K562 (cell line): ENCODE measurements around the gene LBR. TPM values are rescaled to one million over a fixed set of nuclear protein-coding genes. Genes with fewer than 3 reads are reported as not detected.

ENCODE experiments used
- ARID2 ChIP-seq: fragments of 450-650 bp; IDR thresholded peaks from 2 replicates; pipeline ENCODE4 v1.6.1; 2017; ENCODE audit warnings: antibody characterized with exemption, mild to moderate bottlenecking
- DACH1 ChIP-seq: fragments of 450-650 bp; IDR thresholded peaks from 2 replicates; pipeline ENCODE4 v1.6.1; 2018; ENCODE audit not compliant: partially characterized antibody
- ESRRB ChIP-seq: fragments of 250-450 bp; sonication (Bioruptor Pico); IDR thresholded peaks from 2 replicates; pipeline ENCODE4 v1.5.0; 2020; ENCODE audit warnings: mild to moderate bottlenecking, moderate library complexity, borderline replicate concordance
- FOSL1 ChIP-seq: fragments of 200-800 bp; sonication (Bioruptor generic); conservative IDR thresholded peaks from 2 replicates; pipeline ENCODE4 v1.6.1; 2016; ENCODE audit warnings: missing genetic modification characterization, missing compliant biosample characterization
- FOXO4 ChIP-seq: fragments of 450-650 bp; formaldehyde crosslinking; IDR thresholded peaks from 2 replicates; pipeline ENCODE4 v1.4.0; 2020; ENCODE audit warnings: mild to moderate bottlenecking, moderate library complexity
- HLTF ChIP-seq: fragments of 450-650 bp; IDR thresholded peaks from 2 replicates; pipeline ENCODE4 v1.6.1; 2016
- JUNB ChIP-seq: fragments of 450-650 bp; formaldehyde crosslinking; conservative IDR thresholded peaks from 2 replicates; pipeline ENCODE4 v1.4.0; 2020; ENCODE audit warnings: mild to moderate bottlenecking
- MXI1 ChIP-seq: IDR thresholded peaks from 2 replicates; pipeline ENCODE4 v1.6.1; 2011; ENCODE audit warnings: low read depth, mild to moderate bottlenecking, improper control_type of control experiment, low read length
- POLR2H ChIP-seq: IDR thresholded peaks from 2 replicates; pipeline ENCODE4 v1.6.1; 2016; ENCODE audit warnings: missing genetic modification characterization, low read depth, mild to moderate bottlenecking, control low read depth, missing compliant biosample characterization, moderate library complexity
- RBFOX2 ChIP-seq: fragments of 200-400 bp; formaldehyde crosslinking; IDR thresholded peaks from 2 replicates; pipeline ENCODE4 v1.6.1; 2017; ENCODE audit warnings: low read depth, mild to moderate bottlenecking, low read length, moderate library complexity
- SAFB ChIP-seq: fragments of 200-400 bp; formaldehyde crosslinking; IDR thresholded peaks from 2 replicates; pipeline ENCODE4 v1.6.1; 2017; ENCODE audit warnings: low read depth, low read length, borderline replicate concordance
- SREBF2 ChIP-seq: sonication (generic); formaldehyde crosslinking; IDR thresholded peaks from 2 replicates; pipeline ENCODE4 v1.4.0; 2020; ENCODE audit warnings: mild to moderate bottlenecking, missing genetic modification reagents
- TAF15 ChIP-seq: fragments of 200-400 bp; formaldehyde crosslinking; IDR thresholded peaks from 2 replicates; pipeline ENCODE4 v1.6.1; 2017; ENCODE audit warnings: mild to moderate bottlenecking, low read depth, low read length, moderate library complexity
- XRCC3 ChIP-seq: fragments of 450-650 bp; IDR thresholded peaks from 2 replicates; pipeline ENCODE4 v1.6.1; 2017; ENCODE audit warnings: mild to moderate bottlenecking, moderate library complexity
- ZBTB26 ChIP-seq: fragments of 450-650 bp; formaldehyde crosslinking; IDR thresholded peaks from 2 replicates; pipeline ENCODE4 v1.4.0; 2022; ENCODE audit warnings: missing genetic modification characterization
- polyA plus RNA-seq, 8 experiments: library from polyadenylated mRNA; depleted of rRNA in 4 of 8; stranded (reverse) in 5 of 8; unstranded in 3 of 8; fragments of >200 nt; fragmentation: Nextera tagmentation in 2 of 8; fragmentation: Illumina TruSeq in 1 of 8; extraction: Ambion mirVana in 2 of 8; extraction: Trizol in 1 of 8; gene quantifications; 2 replicates each; pipeline versions ENCODE4 v1.2.1 to v1.2.3, GENCODE V29; 2011 to 2014; ENCODE audit warnings: inconsistent platforms in 1 of 8, missing spikeins in 1 of 8
- total RNA-seq, 7 experiments: library from RNA; depleted of rRNA in 6 of 7; stranded (reverse); fragments of >200 nt in 6 of 7; fragmentation: Illumina TruSeq in 2 of 7; extraction: Trizol in 2 of 7; gene quantifications; 2 replicates each; pipeline versions ENCODE4 v1.2.1 to v1.2.3, GENCODE V29; 2011 to 2021; ENCODE audit warnings: low replicate concordance in 1 of 7
- TF ChIP-seq, protein P1 (sequence below): fragments of 450-650 bp; IDR thresholded peaks from 2 replicates; pipeline ENCODE4 v1.6.1; 2017; ENCODE audit warnings: antibody characterized with exemption
- TF ChIP-seq, protein P2 (sequence below): fragments of 250-450 bp; sonication (Bioruptor Pico); IDR thresholded peaks from 2 replicates; pipeline ENCODE4 v1.4.0; 2020; ENCODE audit warnings: mild to moderate bottlenecking, moderate library complexity, borderline replicate concordance
- TF ChIP-seq, protein P3 (sequence below): fragments of 250-450 bp; sonication (Bioruptor Pico); IDR thresholded peaks from 2 replicates; pipeline ENCODE4 v1.5.0; 2021; ENCODE audit warnings: mild to moderate bottlenecking, moderate library complexity

Gene LBR
- total and polyA plus RNA-seq, 9 of the 15 experiments (the other 6 are each of a cell fraction or from before 2014, with no cell fraction given), result 102 to 229 (median 197) TPM

GRCh38 chr1:225428881-225429455, 1.1 kb upstream of the LBR start (continued):
- TF ChIP-seq SREBF2 (CRISPR knock-in tag) (no peak), POLR2H (tag) (peak; percentile 75; the same call in 1 of the 2 replicates), ZBTB26 (no peak), XRCC3 (no peak), ESRRB (CRISPR knock-in tag) (no peak), RBFOX2 (no peak), FOSL1 (tag) (no peak), FOXO4 (CRISPR knock-in tag) (no peak), HLTF (no peak), JUNB (no peak), ARID2 (no peak), MXI1 (no peak), SAFB (no peak), TAF15 (no peak), DACH1 (no peak)
- TF ChIP-seq, protein P1, sequence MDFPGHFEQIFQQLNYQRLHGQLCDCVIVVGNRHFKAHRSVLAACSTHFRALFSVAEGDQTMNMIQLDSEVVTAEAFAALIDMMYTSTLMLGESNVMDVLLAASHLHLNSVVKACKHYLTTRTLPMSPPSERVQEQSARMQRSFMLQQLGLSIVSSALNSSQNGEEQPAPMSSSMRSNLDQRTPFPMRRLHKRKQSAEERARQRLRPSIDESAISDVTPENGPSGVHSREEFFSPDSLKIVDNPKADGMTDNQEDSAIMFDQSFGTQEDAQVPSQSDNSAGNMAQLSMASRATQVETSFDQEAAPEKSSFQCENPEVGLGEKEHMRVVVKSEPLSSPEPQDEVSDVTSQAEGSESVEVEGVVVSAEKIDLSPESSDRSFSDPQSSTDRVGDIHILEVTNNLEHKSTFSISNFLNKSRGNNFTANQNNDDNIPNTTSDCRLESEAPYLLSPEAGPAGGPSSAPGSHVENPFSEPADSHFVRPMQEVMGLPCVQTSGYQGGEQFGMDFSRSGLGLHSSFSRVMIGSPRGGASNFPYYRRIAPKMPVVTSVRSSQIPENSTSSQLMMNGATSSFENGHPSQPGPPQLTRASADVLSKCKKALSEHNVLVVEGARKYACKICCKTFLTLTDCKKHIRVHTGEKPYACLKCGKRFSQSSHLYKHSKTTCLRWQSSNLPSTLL, result no peak
- TF ChIP-seq, protein P2, sequence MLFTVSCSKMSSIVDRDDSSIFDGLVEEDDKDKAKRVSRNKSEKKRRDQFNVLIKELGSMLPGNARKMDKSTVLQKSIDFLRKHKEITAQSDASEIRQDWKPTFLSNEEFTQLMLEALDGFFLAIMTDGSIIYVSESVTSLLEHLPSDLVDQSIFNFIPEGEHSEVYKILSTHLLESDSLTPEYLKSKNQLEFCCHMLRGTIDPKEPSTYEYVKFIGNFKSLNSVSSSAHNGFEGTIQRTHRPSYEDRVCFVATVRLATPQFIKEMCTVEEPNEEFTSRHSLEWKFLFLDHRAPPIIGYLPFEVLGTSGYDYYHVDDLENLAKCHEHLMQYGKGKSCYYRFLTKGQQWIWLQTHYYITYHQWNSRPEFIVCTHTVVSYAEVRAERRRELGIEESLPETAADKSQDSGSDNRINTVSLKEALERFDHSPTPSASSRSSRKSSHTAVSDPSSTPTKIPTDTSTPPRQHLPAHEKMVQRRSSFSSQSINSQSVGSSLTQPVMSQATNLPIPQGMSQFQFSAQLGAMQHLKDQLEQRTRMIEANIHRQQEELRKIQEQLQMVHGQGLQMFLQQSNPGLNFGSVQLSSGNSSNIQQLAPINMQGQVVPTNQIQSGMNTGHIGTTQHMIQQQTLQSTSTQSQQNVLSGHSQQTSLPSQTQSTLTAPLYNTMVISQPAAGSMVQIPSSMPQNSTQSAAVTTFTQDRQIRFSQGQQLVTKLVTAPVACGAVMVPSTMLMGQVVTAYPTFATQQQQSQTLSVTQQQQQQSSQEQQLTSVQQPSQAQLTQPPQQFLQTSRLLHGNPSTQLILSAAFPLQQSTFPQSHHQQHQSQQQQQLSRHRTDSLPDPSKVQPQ, result no peak
- TF ChIP-seq, protein P3, sequence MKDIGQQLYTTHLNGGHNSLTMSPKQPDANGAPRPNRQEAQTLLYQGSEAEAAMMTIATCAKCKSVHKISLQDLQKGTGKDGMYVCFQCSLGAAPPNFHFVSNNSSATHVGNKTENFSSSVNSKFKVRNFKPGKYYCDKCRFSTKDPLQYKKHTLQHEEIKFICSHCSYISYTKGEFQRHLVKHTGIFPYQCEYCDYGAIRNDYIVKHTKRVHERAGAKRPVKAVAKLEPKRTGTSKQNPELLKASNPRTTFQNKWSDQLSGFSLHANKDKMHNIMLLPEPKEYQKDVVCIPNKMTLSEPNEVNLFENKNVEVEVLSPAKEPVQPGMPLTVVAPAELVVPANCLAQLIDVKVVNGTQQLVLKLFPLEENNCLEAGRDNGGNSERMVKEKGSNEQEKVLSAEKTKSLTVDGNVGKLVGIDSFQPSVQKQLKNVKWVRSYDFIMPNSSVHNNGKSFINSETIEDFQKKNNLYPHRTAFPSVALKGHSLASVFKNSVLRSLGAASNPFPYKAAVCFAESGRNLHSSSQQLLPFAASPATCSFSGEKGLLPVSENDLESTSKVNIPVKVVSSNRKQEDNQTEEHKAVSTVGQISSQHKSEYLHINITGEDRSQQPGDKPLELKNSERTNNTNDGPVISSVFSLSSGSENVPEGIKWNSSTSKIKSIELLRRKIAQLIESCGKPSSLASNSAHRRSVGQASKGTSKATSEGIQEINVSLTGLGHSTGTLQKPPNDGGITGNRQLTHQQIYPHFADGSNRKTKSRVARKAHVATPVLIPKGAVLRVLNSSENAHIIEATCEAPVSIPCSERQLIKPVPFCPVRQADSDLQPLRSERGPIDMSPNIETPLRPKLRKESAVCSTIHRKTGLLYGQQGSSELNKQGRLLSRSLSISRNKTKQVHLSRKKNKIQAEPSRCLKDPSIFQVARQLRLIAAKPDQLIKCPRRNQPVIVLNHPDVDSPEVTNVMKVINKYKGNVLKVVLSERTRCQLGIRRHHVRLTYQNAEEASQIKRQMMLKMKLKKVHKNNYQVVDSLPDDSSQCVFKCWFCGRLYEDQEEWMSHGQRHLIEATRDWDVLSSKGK, result no peak
